Upper lobe of left lung (tissue), 6 donors: ENCODE results near the gene SLC30A9. TPM values are rescaled to one million over a fixed set of nuclear protein-coding genes. Genes with fewer than 3 reads are reported as not detected.

ENCODE experiments used
- ATAC-seq, 2 donors: fragments of 200-7000 bp; cut with Tn5 transposase; one replicate each; pipeline ENCODE4 v1.9.1; 2022; ENCODE audit warnings: mild to moderate bottlenecking in 2 of 2, moderate library complexity in 2 of 2; ENCODE audit not compliant: low FRiP score in 2 of 2
- DNase-seq, 2 donors: peaks; one replicate each; pipeline ENCODE4 v3.0.0-alpha.2; 2019 to 2020
- H3K27ac ChIP-seq, 4 donors: fragments of 200-600 bp; sonication (generic); one replicate each; pipeline ENCODE4 v1.5.1; 2016 to 2019
- H3K27me3 ChIP-seq, 4 donors: fragments of 200-600 bp; sonication (generic); one replicate each; pipeline ENCODE4 v1.5.1; 2017 to 2019
- H3K36me3 ChIP-seq, 4 donors: fragments of 200-600 bp; sonication (generic); one replicate each; pipeline ENCODE4 v1.5.1; 2016 to 2019
- H3K4me1 ChIP-seq, 4 donors: fragments of 200-600 bp; sonication (generic); one replicate each; pipeline ENCODE4 v1.5.1; 2018 to 2019
- H3K4me3 ChIP-seq, 4 donors: fragments of 200-600 bp; sonication (generic); one replicate each; pipeline ENCODE4 v1.5.1; 2017 to 2019; ENCODE audit warnings: mild to moderate bottlenecking in 2 of 4, moderate library complexity in 1 of 4
- H3K9me3 ChIP-seq, 4 donors: fragments of 200-600 bp; sonication (generic); one replicate each; pipeline ENCODE4 v1.5.1; 2018 to 2019
- EP300 ChIP-seq, 4 donors: sonication (generic); formaldehyde crosslinking; IDR thresholded peaks; one replicate each; pipeline ENCODE4 v1.5.1; 2017; ENCODE audit warnings: antibody characterized with exemption in 4 of 4, control low read depth in 2 of 4
- POLR2A ChIP-seq, 4 donors: fragments of 450-650 bp; IDR thresholded peaks; one replicate each; pipeline ENCODE4 v1.5.1; 2016 to 2017; ENCODE audit warnings: antibody characterized with exemption in 4 of 4, mild to moderate bottlenecking in 2 of 4
- POLR2AphosphoS5 ChIP-seq, 2 donors: sonication (generic); formaldehyde crosslinking; IDR thresholded peaks; one replicate each; pipeline ENCODE4 v1.5.1; 2017; ENCODE audit warnings: antibody characterized with exemption in 2 of 2
- WGBS, 2 donors: methylation state at CpG; one replicate each; pipeline ENCODE4 v1.1.5; 2017 to 2018; 5-methylcytosine and 5-hydroxymethylcytosine counted together
- total RNA-seq, 6 donors: library from RNA; depleted of rRNA in 4 of 6; stranded (reverse); fragments of >200 nt in 4 of 6; gene quantifications; one replicate each; pipeline versions ENCODE4 v1.1.0 to v1.2.1, GENCODE V29; 2016 to 2021
- TF ChIP-seq, protein P1 (sequence below), 6 experiments: fragments of 450-650 bp in 4 of 6; fragments of 200-600 bp in 2 of 6; sonication (generic) in 2 of 6; IDR thresholded peaks; one replicate each; pipeline ENCODE4 v1.5.1; 2016 to 2019; ENCODE audit warnings: antibody characterized with exemption in 6 of 6
- donor health status: DM: no; HTN: no; CAD: no; lungs with moderate emphysema.
- donor health status: DM: no; HTN: yes; CAD: no; lungs with severe emphysema.

SLC30A9 gene
- total RNA-seq, 6 donors from 2014 or later: 21.6 to 66.9 (median 45.1) TPM

DNA sequence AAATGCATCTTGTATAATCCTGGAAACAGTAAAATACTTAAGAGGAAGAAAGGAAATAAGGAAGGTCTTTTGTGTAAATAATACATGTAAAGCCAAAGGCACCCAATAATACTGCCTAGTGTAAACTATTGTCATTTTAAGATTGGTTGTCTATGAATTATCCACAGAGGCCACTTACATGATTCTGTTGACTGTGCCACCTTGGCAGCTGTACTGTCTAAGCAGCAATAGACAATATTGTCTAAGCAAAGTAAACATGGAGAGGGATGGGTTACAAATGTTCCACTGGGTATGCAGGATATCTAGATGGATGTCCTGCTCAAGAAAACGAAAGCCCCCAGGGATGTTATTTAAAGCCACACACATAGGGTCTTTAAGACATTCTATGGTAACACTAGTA, 142.7 kb downstream of the SLC30A9 start:
- no peak overlapping the region for H3K27ac ChIP-seq
- ATAC-seq (no peak), DNase-seq (no peak)
- H3K36me3 ChIP-seq: no peaks in the 10 kb centered on the region
- TF ChIP-seq POLR2AphosphoS5 (IDR thresholded peaks at IDR 0.05) (no peak), POLR2A (IDR thresholded peaks at IDR 0.05) (no peak), EP300 (IDR thresholded peaks at IDR 0.05) (no peak)
- TF ChIP-seq, protein P1, sequence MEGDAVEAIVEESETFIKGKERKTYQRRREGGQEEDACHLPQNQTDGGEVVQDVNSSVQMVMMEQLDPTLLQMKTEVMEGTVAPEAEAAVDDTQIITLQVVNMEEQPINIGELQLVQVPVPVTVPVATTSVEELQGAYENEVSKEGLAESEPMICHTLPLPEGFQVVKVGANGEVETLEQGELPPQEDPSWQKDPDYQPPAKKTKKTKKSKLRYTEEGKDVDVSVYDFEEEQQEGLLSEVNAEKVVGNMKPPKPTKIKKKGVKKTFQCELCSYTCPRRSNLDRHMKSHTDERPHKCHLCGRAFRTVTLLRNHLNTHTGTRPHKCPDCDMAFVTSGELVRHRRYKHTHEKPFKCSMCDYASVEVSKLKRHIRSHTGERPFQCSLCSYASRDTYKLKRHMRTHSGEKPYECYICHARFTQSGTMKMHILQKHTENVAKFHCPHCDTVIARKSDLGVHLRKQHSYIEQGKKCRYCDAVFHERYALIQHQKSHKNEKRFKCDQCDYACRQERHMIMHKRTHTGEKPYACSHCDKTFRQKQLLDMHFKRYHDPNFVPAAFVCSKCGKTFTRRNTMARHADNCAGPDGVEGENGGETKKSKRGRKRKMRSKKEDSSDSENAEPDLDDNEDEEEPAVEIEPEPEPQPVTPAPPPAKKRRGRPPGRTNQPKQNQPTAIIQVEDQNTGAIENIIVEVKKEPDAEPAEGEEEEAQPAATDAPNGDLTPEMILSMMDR (IDR thresholded peaks at IDR 0.05): no peak
- H3K4me3 ChIP-seq: no peak overlapping the region
- no peaks in the 10 kb centered on the region for H3K27me3 ChIP-seq
- 68 to 82% methylated on average over 1 of the region's 1 CpG for WGBS, 2 donors
- H3K9me3 ChIP-seq: no peaks in the 10 kb centered on the region
- H3K4me1 ChIP-seq: no peaks in the 10 kb centered on the region

DNA sequence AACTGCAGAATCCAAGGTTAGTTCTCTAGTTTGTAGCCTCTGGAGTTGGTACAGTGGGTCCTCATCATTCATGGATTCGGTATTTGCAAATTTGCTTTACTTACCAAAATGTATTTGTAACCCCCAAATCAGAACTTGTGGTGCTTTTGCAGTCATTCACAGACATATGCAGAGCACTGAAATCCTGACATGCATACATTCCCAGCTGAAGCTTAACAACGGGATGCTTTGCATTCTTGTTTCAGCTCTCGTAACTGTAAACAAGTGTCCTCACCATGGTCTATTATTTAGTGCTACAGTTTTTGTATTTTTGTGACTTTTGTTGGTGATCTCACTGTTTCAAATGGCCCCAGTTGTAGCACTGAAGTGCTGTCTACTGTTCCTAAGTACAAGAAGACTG, 146.0 kb downstream of the SLC30A9 start:
- no peak for ATAC-seq

More for the DNA sequence above, 146.0 kb downstream of the SLC30A9 start:
- WGBS, 2 donors: 75 to 84% methylated on average over 3 of the region's 3 CpGs
- no peak overlapping the region for H3K27ac ChIP-seq
- H3K4me3 ChIP-seq: no peak overlapping the region
- no peaks in the 10 kb centered on the region for H3K27me3 ChIP-seq
- no peaks in the 10 kb centered on the region for H3K36me3 ChIP-seq
- no peaks in the 10 kb centered on the region for H3K4me1 ChIP-seq
- no peaks in the 10 kb centered on the region for H3K9me3 ChIP-seq
- no peak for DNase-seq
- TF ChIP-seq, protein P1 (IDR thresholded peaks at IDR 0.05): no peak
- TF ChIP-seq POLR2AphosphoS5 (IDR thresholded peaks at IDR 0.05) (no peak), EP300 (IDR thresholded peaks at IDR 0.05) (no peak), POLR2A (IDR thresholded peaks at IDR 0.05) (no peak)

Other genes starting within 250 kb of the SLC30A9 start
- not detected for gene PHOX2B, start 241.8 kb upstream of the SLC30A9 start, total RNA-seq
- gene TMEM33, start 55.1 kb upstream of the SLC30A9 start, total RNA-seq: 10 to 100 TPM; 14.7 to 68.9 (median 46.9) TPM
- gene DCAF4L1, start 8.8 kb upstream of the SLC30A9 start, total RNA-seq: 1 to 10 TPM in 1 of 6 donors, under 1 TPM in 5; under 0.01 to 1.4 (median 0.29) TPM
- gene BEND4, start 162.1 kb downstream of the SLC30A9 start, total RNA-seq: 1 to 10 TPM in 1 of 6 donors, under 1 TPM in 5; under 0.01 to 1.1 (median 0.62) TPM